ENCODE data around the gene KIAA1549.

The KIAA1549 gene

GRCh38 chr7:138784692-138785091 lies 196.5 kb downstream of the KIAA1549 start:
- no peak overlapping the region for H3K4me3 ChIP-seq (ENCODE audit: low read depth, low read length)
- TF ChIP-seq CTCF (IDR thresholded peaks at IDR 0.05; ENCODE audit: insufficient read depth, low read length, missing control alignments), result no peak
- CTCF ChIA-PET, result no interaction called here
- POLR2A ChIA-PET, result no interaction called here
- DNase-seq (ENCODE audit: low read depth, low spot score), result no peak
